VCaP (cell line): ENCODE data around the gene AMDHD2.
A peak's percentile ranks its signal among the peaks of the same experiment; 100 is the strongest.
"Not testable (repeated sequence)": the region's sequence is repeated elsewhere in the genome, so short reads cannot be mapped to it uniquely, and the experiment has no call there.

Source experiments
- H3K27ac ChIP-seq: fragments of 450-650 bp; 2 replicates; pipeline ENCODE4 v1.5.1; 2017
- CTCF ChIP-seq: fragments of 450-650 bp; conservative IDR thresholded peaks from 2 replicates; pipeline ENCODE4 v1.5.1; 2017; ENCODE audit warnings: mild to moderate bottlenecking, moderate library complexity

The AMDHD2 gene

GRCh38 chr16:2535625-2536013, 15.4 kb downstream of the AMDHD2 start:
- no peak for TF ChIP-seq CTCF
- no peak overlapping the region for H3K27ac ChIP-seq

GRCh38 chr16:2537451-2538379, 17.5 kb downstream of the AMDHD2 start, which contains the start of gene PDPK1:
Gene PDPK1, plus strand, starts transcription at chr16:2538021. Its CDS starts 92 bp downstream, at chr16:2538113.
- no peak for TF ChIP-seq CTCF
- H3K27ac ChIP-seq, result peak within 1 kb of the TSS; percentile 71

- peak overlapping the region; percentile 71; the same call in 1 of the 2 replicates for H3K27ac ChIP-seq
These were observed 19.1 kb downstream of the AMDHD2 start for GRCh38 chr16:2539192-2539844.

- H3K27ac ChIP-seq, result not testable (repeated sequence)
These were observed 19.8 kb downstream of the AMDHD2 start for GRCh38 chr16:2539845-2540458.

GRCh38 chr16:2540912-2541311, 20.7 kb downstream of the AMDHD2 start:
- H3K27ac ChIP-seq, result not testable (repeated sequence)

More at GRCh38 chr16:2539845-2540458, 19.8 kb downstream of the AMDHD2 start:
- TF ChIP-seq CTCF, result peak; percentile 41

- not testable (repeated sequence) for H3K27ac ChIP-seq
These were observed 21.2 kb downstream of the AMDHD2 start for GRCh38 chr16:2541409-2541808.

- not testable (repeated sequence) for H3K27ac ChIP-seq
These were observed 23.6 kb downstream of the AMDHD2 start for GRCh38 chr16:2543771-2544170.

GRCh38 chr16:2550283-2550878, 30.2 kb downstream of the AMDHD2 start:
- not testable (repeated sequence) for H3K27ac ChIP-seq

GRCh38 chr16:2551420-2551889, 31.3 kb downstream of the AMDHD2 start:
- H3K27ac ChIP-seq, result not testable (repeated sequence)

GRCh38 chr16:2554709-2555425, 34.7 kb downstream of the AMDHD2 start:
- not testable (repeated sequence) for H3K27ac ChIP-seq

- H3K27ac ChIP-seq, result not testable (repeated sequence)
These were observed 37.0 kb downstream of the AMDHD2 start for GRCh38 chr16:2557150-2557549.

GRCh38 chr16:2560131-2560797, 40.1 kb downstream of the AMDHD2 start:
- not testable (repeated sequence) for H3K27ac ChIP-seq

GRCh38 chr16:2560798-2561133, 40.6 kb downstream of the AMDHD2 start:
- not testable (repeated sequence) for H3K27ac ChIP-seq

- not testable (repeated sequence) for H3K27ac ChIP-seq
These were observed 47.3 kb downstream of the AMDHD2 start for GRCh38 chr16:2567506-2567905.

GRCh38 chr16:2568573-2568972, 48.4 kb downstream of the AMDHD2 start:
- not testable (repeated sequence) for H3K27ac ChIP-seq

GRCh38 chr16:2572704-2573103, 52.5 kb downstream of the AMDHD2 start:
- not testable (repeated sequence) for H3K27ac ChIP-seq
